Measurements from ENCODE around the gene PHF21B.

The PHF21B gene

DNA sequence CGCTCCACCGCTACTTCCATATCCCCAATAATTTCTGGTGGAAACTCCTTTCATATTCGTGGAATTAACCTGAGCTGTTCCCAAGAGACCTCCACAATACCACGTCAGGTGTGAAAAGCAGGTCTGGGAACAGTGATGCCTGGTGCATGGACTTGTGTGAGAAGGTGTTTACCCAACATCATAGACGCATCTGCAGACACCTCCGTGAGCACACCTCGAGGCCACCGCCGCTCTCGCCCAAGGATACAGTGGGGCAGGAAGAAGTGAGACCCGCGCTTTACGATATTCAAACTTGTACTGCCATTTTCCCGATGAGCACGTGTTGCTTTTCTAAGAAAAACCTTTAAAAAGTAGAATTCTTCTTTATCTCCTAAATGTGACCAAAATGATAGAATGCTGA is 8.2 kb downstream of the PHF21B start:
- Mint-ChIP-seq H3K4me1 (peaks cover 25% of the 10 kb centered on the region), H3K27ac (no peak overlapping the region), H3K36me3 (ENCODE audit: low read depth) (peaks cover 46% of the 10 kb centered on the region), H3K27me3 (ENCODE audit: low read depth) (no peaks in the 10 kb centered on the region), H3K4me3 (no peak overlapping the region), H3K9me3 (no peaks in the 10 kb centered on the region)
- TF ChIP-seq, protein P1, sequence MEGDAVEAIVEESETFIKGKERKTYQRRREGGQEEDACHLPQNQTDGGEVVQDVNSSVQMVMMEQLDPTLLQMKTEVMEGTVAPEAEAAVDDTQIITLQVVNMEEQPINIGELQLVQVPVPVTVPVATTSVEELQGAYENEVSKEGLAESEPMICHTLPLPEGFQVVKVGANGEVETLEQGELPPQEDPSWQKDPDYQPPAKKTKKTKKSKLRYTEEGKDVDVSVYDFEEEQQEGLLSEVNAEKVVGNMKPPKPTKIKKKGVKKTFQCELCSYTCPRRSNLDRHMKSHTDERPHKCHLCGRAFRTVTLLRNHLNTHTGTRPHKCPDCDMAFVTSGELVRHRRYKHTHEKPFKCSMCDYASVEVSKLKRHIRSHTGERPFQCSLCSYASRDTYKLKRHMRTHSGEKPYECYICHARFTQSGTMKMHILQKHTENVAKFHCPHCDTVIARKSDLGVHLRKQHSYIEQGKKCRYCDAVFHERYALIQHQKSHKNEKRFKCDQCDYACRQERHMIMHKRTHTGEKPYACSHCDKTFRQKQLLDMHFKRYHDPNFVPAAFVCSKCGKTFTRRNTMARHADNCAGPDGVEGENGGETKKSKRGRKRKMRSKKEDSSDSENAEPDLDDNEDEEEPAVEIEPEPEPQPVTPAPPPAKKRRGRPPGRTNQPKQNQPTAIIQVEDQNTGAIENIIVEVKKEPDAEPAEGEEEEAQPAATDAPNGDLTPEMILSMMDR (IDR thresholded peaks at IDR 0.05; ENCODE audit: unreplicated experiment in 3 of 3): no peak

DNA sequence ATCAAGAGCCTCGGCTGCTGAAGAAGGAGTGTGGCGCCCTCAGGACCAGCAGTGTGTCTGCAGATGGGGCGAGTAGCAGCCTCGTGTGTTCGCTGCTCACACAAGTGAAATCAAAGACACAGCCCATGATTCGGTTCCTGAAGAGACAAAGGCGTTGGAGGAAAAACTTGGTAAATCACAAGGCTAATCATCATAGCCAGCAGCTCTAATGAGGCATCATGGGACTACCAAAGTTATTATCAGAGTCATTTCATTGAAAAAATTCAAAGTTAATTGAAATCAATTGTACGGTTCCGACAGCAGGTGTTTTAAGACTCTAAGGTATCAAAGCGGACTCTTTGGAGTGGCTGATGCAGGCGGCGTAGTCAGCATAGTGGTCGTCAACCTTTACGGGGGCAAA is 9.5 kb downstream of the PHF21B start:
- H3K4me1 Mint-ChIP-seq: peaks cover 11% of the 10 kb centered on the region
- H3K36me3 Mint-ChIP-seq (ENCODE audit: low read depth): peaks cover 46% of the 10 kb centered on the region
- H3K27me3 Mint-ChIP-seq (ENCODE audit: low read depth): no peaks in the 10 kb centered on the region
- H3K9me3 Mint-ChIP-seq: no peaks in the 10 kb centered on the region
- TF ChIP-seq, protein P1 (IDR thresholded peaks at IDR 0.05; ENCODE audit: unreplicated experiment in 3 of 3): no peak
- no peak overlapping the region for H3K27ac Mint-ChIP-seq
- H3K4me3 Mint-ChIP-seq: no peak overlapping the region

DNA sequence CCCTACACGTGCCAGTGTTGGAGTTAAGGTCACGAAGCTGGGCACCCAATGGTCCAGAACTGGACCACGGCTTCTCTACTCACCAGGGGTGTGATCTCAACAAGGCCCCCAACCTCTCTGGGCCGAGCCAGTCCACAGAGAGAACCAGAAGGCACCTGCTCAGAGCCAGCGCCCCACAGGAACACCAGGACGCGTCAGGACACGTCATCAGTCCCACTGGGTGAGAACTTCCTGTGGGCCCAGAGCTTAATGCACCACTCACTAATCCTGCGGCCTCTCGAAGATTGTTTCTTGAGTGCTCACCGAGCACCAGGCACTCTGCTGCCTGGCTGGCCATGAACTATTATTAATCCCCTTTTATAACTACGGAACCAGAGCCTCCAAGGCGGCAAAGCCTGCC is 10.1 kb downstream of the PHF21B start:
- TF ChIP-seq, protein P1 (IDR thresholded peaks at IDR 0.05; ENCODE audit: unreplicated experiment in 3 of 3): no peak
- H3K4me1 Mint-ChIP-seq: peaks cover 6% of the 10 kb centered on the region
- peaks cover 46% of the 10 kb centered on the region for H3K36me3 Mint-ChIP-seq (ENCODE audit: low read depth)
- no peak overlapping the region for H3K27ac Mint-ChIP-seq
- H3K4me3 Mint-ChIP-seq: no peak overlapping the region
- H3K27me3 Mint-ChIP-seq (ENCODE audit: low read depth): no peaks in the 10 kb centered on the region
- no peaks in the 10 kb centered on the region for H3K9me3 Mint-ChIP-seq

DNA sequence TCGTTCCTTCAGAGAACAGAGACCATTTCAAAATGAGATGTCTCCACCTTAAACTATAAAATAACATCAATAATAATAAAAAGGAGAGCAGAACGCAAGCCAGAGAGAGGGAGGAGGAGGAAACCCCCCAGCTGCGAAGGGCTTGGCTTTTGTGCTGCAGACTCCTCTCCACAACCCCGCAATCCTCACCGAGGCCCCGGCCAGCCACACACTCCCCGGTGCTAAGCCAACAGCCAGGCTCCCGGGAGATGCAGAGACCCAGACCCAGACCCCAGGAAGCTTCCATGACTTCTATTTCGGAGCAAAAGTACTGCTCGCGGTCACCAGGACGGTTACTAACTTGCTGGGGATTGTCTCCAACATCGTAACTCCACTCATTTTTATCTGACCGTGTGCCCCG is 10.6 kb downstream of the PHF21B start:
- TF ChIP-seq, protein P1 (IDR thresholded peaks at IDR 0.05; ENCODE audit: unreplicated experiment in 3 of 3): no peak
- Mint-ChIP-seq H3K9me3 (no peaks in the 10 kb centered on the region), H3K27me3 (ENCODE audit: low read depth) (no peaks in the 10 kb centered on the region), H3K4me3 (no peak overlapping the region), H3K27ac (no peak overlapping the region), H3K36me3 (ENCODE audit: low read depth) (peaks cover 43% of the 10 kb centered on the region), H3K4me1 (peaks cover 2% of the 10 kb centered on the region)

DNA sequence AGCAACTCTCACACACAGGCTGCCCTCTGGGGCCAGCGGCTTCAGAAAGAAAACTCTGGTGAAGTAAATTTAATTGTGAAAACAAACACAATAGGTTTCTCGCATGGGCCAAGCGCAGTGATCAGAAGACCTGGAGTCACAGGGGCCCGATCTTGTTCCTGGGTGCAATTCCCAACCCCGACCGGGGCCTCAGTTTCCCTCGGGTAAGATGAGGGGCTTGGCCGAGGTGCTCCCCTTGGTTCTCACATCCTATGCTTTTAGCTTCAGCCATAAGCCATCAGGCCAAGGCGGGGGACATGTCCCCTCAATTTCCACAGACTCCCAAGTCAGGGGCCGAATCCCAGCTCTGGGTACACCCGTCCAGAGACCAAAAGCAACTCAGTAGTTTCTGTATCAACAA is 11.5 kb downstream of the PHF21B start:
- Mint-ChIP-seq H3K9me3 (no peaks in the 10 kb centered on the region), H3K27me3 (ENCODE audit: low read depth) (no peaks in the 10 kb centered on the region), H3K36me3 (ENCODE audit: low read depth) (peaks cover 38% of the 10 kb centered on the region), H3K27ac (no peak overlapping the region), H3K4me3 (no peak overlapping the region), H3K4me1 (no peaks in the 10 kb centered on the region)
- TF ChIP-seq, protein P1 (IDR thresholded peaks at IDR 0.05; ENCODE audit: unreplicated experiment in 3 of 3): no peak

DNA sequence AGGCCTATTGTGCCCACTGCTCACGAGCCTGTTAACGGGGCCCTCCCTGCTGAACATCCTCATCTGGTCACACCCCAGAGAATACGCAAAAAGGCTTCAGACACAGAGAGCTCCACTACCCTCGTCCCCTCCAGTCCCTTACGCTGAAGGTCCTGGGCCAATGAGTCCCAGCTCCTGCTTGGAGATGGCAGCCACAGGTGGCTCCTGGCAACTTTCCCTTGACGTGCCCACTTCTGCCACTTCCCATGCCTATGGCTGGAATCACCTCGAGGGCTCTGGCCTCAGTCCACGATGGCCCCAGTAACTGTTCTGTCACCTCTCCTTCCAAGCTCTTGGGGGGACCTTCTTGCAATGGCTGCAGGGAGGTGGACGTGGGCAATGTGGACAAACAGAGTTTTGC is 12.7 kb downstream of the PHF21B start:
- no peaks in the 10 kb centered on the region for H3K4me1 Mint-ChIP-seq
- peaks cover 29% of the 10 kb centered on the region for H3K36me3 Mint-ChIP-seq (ENCODE audit: low read depth)
- no peaks in the 10 kb centered on the region for H3K9me3 Mint-ChIP-seq
- TF ChIP-seq, protein P1 (IDR thresholded peaks at IDR 0.05; ENCODE audit: unreplicated experiment in 3 of 3): no peak
- H3K27me3 Mint-ChIP-seq (ENCODE audit: low read depth): no peaks in the 10 kb centered on the region
- no peak overlapping the region for H3K27ac Mint-ChIP-seq
- H3K4me3 Mint-ChIP-seq: no peak overlapping the region
